NCI-H128 (cell line): Measurements from ENCODE around the gene OR10R2.
"Not testable (repeated sequence)": the region's sequence is repeated elsewhere in the genome, so short reads cannot be mapped to it uniquely, and the experiment has no call there.

ENCODE experiments used
- DNase-seq: peaks from one replicate; lab custom pipeline; 2025; ENCODE audit not compliant: unreplicated experiment; lab: John Stamatoyannopoulos, UW

Gene OR10R2

GRCh38 chr1:158471920-158472319 lies at the start of gene OR10R2:
Gene OR10R2, plus strand, starts transcription at chr1:158472220. Its CDS starts 106 bp downstream, at chr1:158472326.
- no peak for DNase-seq

- DNase-seq, result no peak
Measured at GRCh38 chr1:158425027-158425426, 47.0 kb upstream of the OR10R2 start.

- DNase-seq, result no peak
Measured at GRCh38 chr1:158426137-158426536, 45.9 kb upstream of the OR10R2 start, which contains the start of gene OR10K2. Gene OR10K2, minus strand, starts transcription at chr1:158426237. Its CDS starts 5,371 bp downstream, at chr1:158420866.

- not testable (repeated sequence) for DNase-seq
Measured at GRCh38 chr1:158430163-158430562, 41.9 kb upstream of the OR10R2 start.

- DNase-seq, result no peak
Measured at GRCh38 chr1:158434741-158435140, 37.3 kb upstream of the OR10R2 start.

- DNase-seq, result no peak
Measured at GRCh38 chr1:158445376-158445775, 26.6 kb upstream of the OR10R2 start.

GRCh38 chr1:158454537-158454936 lies 17.5 kb upstream of the OR10R2 start:
- DNase-seq, result no peak

- no peak for DNase-seq
Measured at GRCh38 chr1:158457246-158457645, 14.8 kb upstream of the OR10R2 start.

- no peak for DNase-seq
Measured at GRCh38 chr1:158458263-158458662, 13.8 kb upstream of the OR10R2 start.

- DNase-seq, result no peak
Measured at GRCh38 chr1:158461534-158461933, 10.5 kb upstream of the OR10R2 start, which contains the start of gene OR10K1. Gene OR10K1, plus strand, starts transcription at chr1:158461834. Its CDS starts 3,728 bp downstream, at chr1:158465562.

GRCh38 chr1:158485455-158485854 lies 13.4 kb downstream of the OR10R2 start:
- DNase-seq, result no peak

GRCh38 chr1:158491316-158491715 lies 19.3 kb downstream of the OR10R2 start:
- DNase-seq, result no peak

GRCh38 chr1:158493054-158493453 lies 21.0 kb downstream of the OR10R2 start:
- DNase-seq, result no peak

GRCh38 chr1:158494796-158495195 lies 22.8 kb downstream of the OR10R2 start:
- no peak for DNase-seq

GRCh38 chr1:158496374-158496773 lies 24.4 kb downstream of the OR10R2 start:
- DNase-seq, result no peak

GRCh38 chr1:158506369-158506987 lies 34.5 kb downstream of the OR10R2 start:
- no peak for DNase-seq

- no peak for DNase-seq
Measured at GRCh38 chr1:158507511-158507910, 35.5 kb downstream of the OR10R2 start.

- DNase-seq, result no peak
Measured at GRCh38 chr1:158509471-158510156, 37.6 kb downstream of the OR10R2 start.

GRCh38 chr1:158516966-158517365 lies 44.9 kb downstream of the OR10R2 start:
- no peak for DNase-seq

GRCh38 chr1:158520021-158520420 lies 48.0 kb downstream of the OR10R2 start:
- DNase-seq, result no peak

GRCh38 chr1:158520955-158521665 lies 49.1 kb downstream of the OR10R2 start:
- no peak for DNase-seq

GRCh38 chr1:158521666-158522058 lies 49.6 kb downstream of the OR10R2 start:
- no peak for DNase-seq
